Vagina (tissue), 2 donors: ENCODE data around the gene BTG2.
A peak's percentile ranks its signal among the peaks of the same experiment; 100 is the strongest.

ENCODE experiments used
- CTCF ChIP-seq, 3 experiments: fragments of 450-650 bp in 2 of 3; fragments of 200-600 bp in 1 of 3; sonication (generic) in 1 of 3; IDR thresholded peaks; one replicate each; pipeline ENCODE4 v1.5.1; 2017 to 2019; ENCODE audit warnings: antibody characterized with exemption in 3 of 3, mild to moderate bottlenecking in 2 of 3, moderate library complexity in 2 of 3
- POLR2A ChIP-seq, 2 donors: fragments of 450-650 bp; IDR thresholded peaks; one replicate each; pipeline ENCODE4 v1.6.1; 2017; ENCODE audit warnings: antibody characterized with exemption in 2 of 2, mild to moderate bottlenecking in 2 of 2, moderate library complexity in 2 of 2
- POLR2AphosphoS5 ChIP-seq, 2 donors: sonication (generic); formaldehyde crosslinking; IDR thresholded peaks; one replicate each; pipeline ENCODE4 v1.9.0; 2017; ENCODE audit warnings: antibody characterized with exemption in 2 of 2, mild to moderate bottlenecking in 2 of 2, low read depth in 1 of 2; ENCODE audit not compliant: insufficient read depth in 1 of 2

- TF ChIP-seq CTCF (IDR thresholded peaks at IDR 0.05) = no peak
- peak in 1 of 2 donors; percentile 53 for TF ChIP-seq POLR2AphosphoS5 (IDR thresholded peaks at IDR 0.05; ENCODE audit: insufficient read depth in 1 of 2, low read depth in 1 of 2)
- TF ChIP-seq POLR2A (IDR thresholded peaks at IDR 0.05) = no peak
Measured at GRCh38 chr1:203306965-203307541, 1.7 kb downstream of the BTG2 start.
